Measurements from ENCODE around the gene SHISA8.

SHISA8 gene

DNA sequence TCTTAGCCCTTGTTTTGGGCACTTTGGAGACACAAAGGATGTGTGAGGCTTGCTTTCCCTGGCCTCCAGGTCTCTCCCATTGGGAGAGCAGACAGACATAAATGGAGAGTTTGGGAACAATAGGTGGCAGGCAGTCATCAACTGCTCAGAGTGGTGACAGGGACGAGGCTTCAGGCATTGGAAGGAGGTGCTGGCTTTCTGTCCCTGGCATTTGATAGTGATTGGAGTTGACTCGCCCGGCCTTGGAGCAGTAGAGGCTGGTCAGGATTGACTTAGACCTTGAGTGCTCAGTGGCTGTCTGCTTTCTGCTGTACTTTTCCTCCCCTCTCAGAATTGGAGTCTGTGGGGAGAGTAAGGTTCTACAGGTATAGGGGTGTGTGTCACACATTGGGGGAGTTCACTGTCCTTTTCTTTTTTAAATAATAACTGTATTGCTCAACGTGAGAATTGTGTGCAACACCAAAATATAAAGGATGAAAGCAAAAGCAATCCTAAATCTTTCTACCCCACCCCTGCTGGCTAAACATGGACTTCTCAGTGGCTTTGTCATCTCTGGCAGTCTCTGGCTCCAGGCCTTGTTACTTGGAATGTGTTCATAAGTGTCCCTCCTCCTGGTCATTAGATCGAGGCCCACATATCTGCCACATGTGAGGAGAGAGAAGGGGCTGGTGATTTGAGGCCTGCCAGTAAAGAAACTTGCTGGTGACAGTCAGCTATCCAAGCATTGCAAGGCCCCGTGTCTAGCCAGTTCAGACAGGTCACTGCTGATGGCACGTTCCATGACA, 21.1 kb downstream of the SHISA8 start:
- no peak for DNase-seq (ENCODE audit: low read depth)
- no peak overlapping the region for H3K4me3 ChIP-seq (ENCODE audit: low read length)
- no peak for TF ChIP-seq CTCF (conservative IDR thresholded peaks at IDR 0.05; ENCODE audit: low read depth, low read length)

- DNase-seq (ENCODE audit: low read depth) = no peak
- no peak overlapping the region for H3K4me3 ChIP-seq (ENCODE audit: low read length)
- no peak for TF ChIP-seq CTCF (conservative IDR thresholded peaks at IDR 0.05; ENCODE audit: low read depth, low read length)
These were observed 22.2 kb downstream of the SHISA8 start for GRCh38 chr22:41892721-41893120.

DNA sequence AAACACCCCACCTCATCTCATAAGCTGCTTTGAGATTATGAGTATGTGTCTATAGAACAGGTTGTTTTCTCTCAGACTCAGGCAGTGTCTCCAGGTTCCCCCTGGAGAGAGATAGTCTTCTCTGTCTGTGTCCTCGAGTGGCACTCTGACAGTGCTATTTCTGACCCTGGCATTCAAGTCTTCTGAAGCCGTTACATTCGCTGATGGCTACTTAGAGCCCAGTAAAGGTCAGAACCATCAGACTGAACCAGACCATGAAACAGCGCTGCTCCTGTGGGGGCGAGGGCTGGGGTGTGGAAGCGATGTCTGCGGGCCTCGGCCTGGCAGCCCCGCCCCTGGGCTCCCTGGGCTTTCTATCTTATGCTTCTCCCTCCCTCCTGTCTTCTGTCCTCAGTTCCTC, 23.5 kb downstream of the SHISA8 start:
- DNase-seq (ENCODE audit: low read depth) = no peak
- TF ChIP-seq CTCF (conservative IDR thresholded peaks at IDR 0.05; ENCODE audit: low read depth, low read length) = no peak
- H3K4me3 ChIP-seq (ENCODE audit: low read length) = no peak overlapping the region

DNA sequence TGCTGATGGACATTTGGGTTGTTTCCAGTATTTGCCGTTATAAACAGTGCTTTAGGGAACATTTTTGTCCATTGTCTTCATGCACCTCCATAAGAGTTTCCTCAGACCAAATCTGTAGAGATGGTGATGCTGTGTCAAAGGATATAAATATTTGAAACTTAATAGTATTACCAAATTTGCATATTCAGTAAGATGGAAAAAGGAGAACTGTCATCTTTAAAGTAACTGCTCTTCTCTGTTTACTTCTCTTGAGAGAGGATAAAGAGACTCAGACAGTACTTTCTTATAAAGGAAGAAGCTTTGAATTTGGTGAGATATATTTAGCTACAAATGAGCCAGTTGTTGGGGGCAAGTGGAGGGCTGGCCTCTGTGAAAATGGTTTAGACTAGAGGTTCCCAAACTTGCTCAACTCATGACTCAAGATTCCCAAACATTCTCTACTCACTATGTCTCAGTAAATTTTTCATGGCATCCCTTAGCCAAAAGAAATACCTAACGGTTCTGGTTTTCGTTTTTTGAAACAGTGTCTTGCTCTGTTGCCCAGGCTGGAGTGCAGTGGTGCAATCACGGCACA, 26.2 kb downstream of the SHISA8 start:
- DNase-seq (ENCODE audit: low read depth) = no peak
- no peak for TF ChIP-seq CTCF (conservative IDR thresholded peaks at IDR 0.05; ENCODE audit: low read depth, low read length)
- H3K4me3 ChIP-seq (ENCODE audit: low read length) = no peak overlapping the region

DNA sequence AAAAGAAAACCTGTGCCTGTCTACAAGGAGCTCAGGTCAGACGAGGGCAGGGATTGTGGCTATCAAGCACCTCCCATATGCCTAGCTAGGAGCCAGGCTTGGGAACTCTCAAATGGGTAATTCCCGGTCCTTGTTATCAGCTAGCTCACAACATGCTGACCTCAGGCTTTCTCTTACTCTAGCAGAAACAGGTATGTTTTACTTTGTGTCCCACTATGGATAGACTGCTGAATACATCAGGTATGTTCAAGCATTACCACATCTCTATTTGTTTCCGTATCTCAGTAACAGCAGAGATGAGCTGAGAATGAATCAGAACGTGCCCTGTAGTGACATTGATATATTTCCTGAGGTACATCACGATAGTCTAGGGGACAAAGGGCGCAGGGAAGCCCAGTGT, 29.4 kb downstream of the SHISA8 start:
- TF ChIP-seq CTCF (conservative IDR thresholded peaks at IDR 0.05; ENCODE audit: low read depth, low read length) = no peak
- no peak for DNase-seq (ENCODE audit: low read depth)
- no peak overlapping the region for H3K4me3 ChIP-seq (ENCODE audit: low read length)

DNA sequence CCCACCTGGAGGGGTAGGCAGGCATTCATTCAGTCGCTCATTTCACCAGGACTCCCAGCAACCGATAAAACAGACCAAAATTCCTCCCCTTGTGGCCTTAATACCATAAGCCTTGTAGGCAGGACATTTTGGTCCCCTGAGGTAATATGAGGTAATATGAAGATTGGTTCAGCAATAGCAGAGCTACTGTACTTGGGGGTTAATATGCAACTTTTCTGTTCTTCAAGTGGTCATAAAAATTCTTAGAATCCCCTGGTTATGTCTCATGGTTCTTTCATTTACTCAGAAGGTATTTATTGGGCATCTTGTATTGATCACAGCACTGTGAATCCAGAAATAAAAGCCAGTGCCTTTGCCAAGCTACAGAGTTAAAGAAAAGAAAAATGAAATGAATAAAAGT, 29.8 kb downstream of the SHISA8 start:
- no peak for TF ChIP-seq CTCF (conservative IDR thresholded peaks at IDR 0.05; ENCODE audit: low read depth, low read length)
- no peak overlapping the region for H3K4me3 ChIP-seq (ENCODE audit: low read length)
- DNase-seq (ENCODE audit: low read depth) = no peak

DNA sequence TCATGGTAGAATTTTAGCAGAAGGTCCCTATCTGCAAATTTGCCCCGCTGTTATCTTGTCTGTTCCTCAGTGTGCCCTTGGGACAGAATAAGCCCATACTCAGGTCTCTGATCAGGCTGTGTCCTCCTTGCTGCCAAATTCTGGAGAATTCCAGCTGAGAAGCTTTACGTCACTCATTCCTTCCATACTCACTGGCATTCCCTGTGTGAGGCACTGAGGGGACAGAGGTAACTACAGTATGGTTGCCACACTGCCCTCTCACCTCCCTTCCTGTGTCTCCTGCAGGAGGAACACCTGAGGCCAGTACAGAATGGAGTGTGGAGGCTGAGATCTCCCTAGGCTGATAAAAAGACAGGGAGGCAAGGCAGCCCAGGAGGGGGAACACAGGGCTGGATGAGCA, 31.5 kb downstream of the SHISA8 start:
- H3K4me3 ChIP-seq (ENCODE audit: low read length) = no peak overlapping the region
- no peak for DNase-seq (ENCODE audit: low read depth)
- TF ChIP-seq CTCF (conservative IDR thresholded peaks at IDR 0.05; ENCODE audit: low read depth, low read length) = no peak
